ENCODE results near the gene HEPH.
"Not testable (repeated sequence)": the region's sequence is repeated elsewhere in the genome, so short reads cannot be mapped to it uniquely, and the experiment has no call there.

The HEPH gene

GRCh38 chrX:66163849-66164411, at the start of gene HEPH:
Gene HEPH, plus strand, starts transcription at chrX:66164247. Its CDS starts 6,324 bp downstream, at chrX:66170571.
- DNase-seq: no peak

GRCh38 chrX:66118722-66119121, 45.3 kb upstream of the HEPH start:
- DNase-seq: not testable (repeated sequence)

GRCh38 chrX:66121354-66121753, 42.7 kb upstream of the HEPH start:
- DNase-seq: not testable (repeated sequence)

- DNase-seq: no peak
Measured at GRCh38 chrX:66126662-66127061, 37.4 kb upstream of the HEPH start.

- no peak for DNase-seq
Measured at GRCh38 chrX:66130469-66130868, 33.6 kb upstream of the HEPH start.

- not testable (repeated sequence) for DNase-seq
Measured at GRCh38 chrX:66135284-66135683, 28.8 kb upstream of the HEPH start.

GRCh38 chrX:66142351-66142750, 21.7 kb upstream of the HEPH start:
- no peak for DNase-seq

GRCh38 chrX:66144258-66144657, 19.8 kb upstream of the HEPH start:
- DNase-seq: no peak

GRCh38 chrX:66149519-66149918, 14.5 kb upstream of the HEPH start:
- no peak for DNase-seq

- no peak for DNase-seq
Measured at GRCh38 chrX:66150163-66150562, 13.9 kb upstream of the HEPH start.

- DNase-seq: no peak
Measured at GRCh38 chrX:66162331-66162822, 1.7 kb upstream of the HEPH start.

- DNase-seq: no peak
Measured at GRCh38 chrX:66163447-66163846, 600 bp upstream of the HEPH start.

- DNase-seq: no peak
Measured at GRCh38 chrX:66164470-66164869, 423 bp downstream of the HEPH start.

- no peak for DNase-seq
Measured at GRCh38 chrX:66164931-66165330, 884 bp downstream of the HEPH start.

GRCh38 chrX:66166671-66167070, 2.6 kb downstream of the HEPH start:
- no peak for DNase-seq

GRCh38 chrX:66167431-66167830, 3.4 kb downstream of the HEPH start:
- no peak for DNase-seq

GRCh38 chrX:66176134-66176533, 12.1 kb downstream of the HEPH start:
- no peak for DNase-seq

GRCh38 chrX:66191563-66191962, 27.5 kb downstream of the HEPH start:
- DNase-seq: no peak

- no peak for DNase-seq
Measured at GRCh38 chrX:66193821-66194220, 29.8 kb downstream of the HEPH start.

- no peak for DNase-seq
Measured at GRCh38 chrX:66200050-66200664, 36.1 kb downstream of the HEPH start.

GRCh38 chrX:66200855-66201795, 37.1 kb downstream of the HEPH start:
- no peak for DNase-seq

GRCh38 chrX:66203114-66203513, 39.1 kb downstream of the HEPH start:
- DNase-seq: no peak

- DNase-seq: no peak
Measured at GRCh38 chrX:66221856-66222255, 57.8 kb downstream of the HEPH start.

- DNase-seq: no peak
Measured at GRCh38 chrX:66232296-66232695, 68.2 kb downstream of the HEPH start.

Measured in NCI-H2081 treated with DMSO at 0.1 percent for 48 hours (cell line).